LNCaP clone FGC (cell line): ENCODE measurements around the gene FUZ.
A peak's percentile ranks its signal among the peaks of the same experiment; 100 is the strongest.

Source experiments
- DNase-seq: peaks from one replicate; pipeline ENCODE4 v3.0.0-alpha.2; 2011; ENCODE audit warnings: low read depth
- H3K4me3 ChIP-seq: 2 replicates; pipeline ENCODE4 v1.5.1; 2011; ENCODE audit warnings: mild to moderate bottlenecking, low read depth, low read length, control low read depth
- CTCF ChIP-seq: IDR thresholded peaks from 2 replicates; pipeline ENCODE4 v1.5.1; 2012; ENCODE audit warnings: mild to moderate bottlenecking; ENCODE audit not compliant: control insufficient read depth, insufficient read depth; ENCODE audit errors: extremely low read depth

Gene FUZ

GRCh38 chr19:49812997-49813861 is at the start of gene FUZ:
FUZ (minus strand) TSS chr19:49813292; CDS start chr19:49813106, 186 bp downstream.
- peak; percentile 92 for DNase-seq
- H3K4me3 ChIP-seq = peak within 1 kb of the TSS; percentile 86
- TF ChIP-seq CTCF = no peak

- no peak for DNase-seq
- peak; percentile 26 for TF ChIP-seq CTCF
- no peak overlapping the region for H3K4me3 ChIP-seq
Measured at GRCh38 chr19:49862391-49863253, 49.5 kb upstream of the FUZ start.

- peak; percentile 34; the same call in 1 of the 2 replicates for TF ChIP-seq CTCF
- peak overlapping the region; percentile 42 for H3K4me3 ChIP-seq
- peak; percentile 19 for DNase-seq
Measured at GRCh38 chr19:49861541-49862378, 48.7 kb upstream of the FUZ start.

GRCh38 chr19:49861107-49861506 is 48.0 kb upstream of the FUZ start:
- no peak for TF ChIP-seq CTCF
- DNase-seq = peak; percentile 27
- H3K4me3 ChIP-seq = peak overlapping the region; percentile 42

GRCh38 chr19:49860336-49861102 is 47.4 kb upstream of the FUZ start:
- peak overlapping the region; percentile 42 for H3K4me3 ChIP-seq
- no peak for DNase-seq
- no peak for TF ChIP-seq CTCF
